ENCODE results near the gene C11orf52. TPM values are rescaled to one million over a fixed set of nuclear protein-coding genes. Genes with fewer than 3 reads are reported as not detected.

The C11orf52 gene
- total RNA-seq, 1 experiment from 2014 or later: 4.0 TPM

- Histone ChIP-seq H3K9ac (ENCODE audit: extremely low read depth, insufficient read length, low read length) (no peak overlapping the region), H2BK120ac (ENCODE audit: low read depth, low read length, poor library complexity, severe bottlenecking) (no peak overlapping the region)
Observed at GRCh38 chr11:111870113-111870512, 48.6 kb upstream of the C11orf52 start.

More at GRCh38 chr11:111870113-111870512, 48.6 kb upstream of the C11orf52 start:
- Histone ChIP-seq H3K23me2 (ENCODE audit: insufficient read length, low read depth, low read length, poor library complexity, severe bottlenecking) (peaks cover 3% of the 10 kb centered on the region), H3K9me3 (ENCODE audit: control insufficient read depth, low read depth, low read length) (no peaks in the 10 kb centered on the region), H2BK5ac (ENCODE audit: insufficient read length, low read length) (no peak overlapping the region), H3K14ac (ENCODE audit: insufficient read depth, low read length) (no peak overlapping the region), H2AFZ (ENCODE audit: low read length) (no peak overlapping the region), H3K56ac (ENCODE audit: insufficient read length, low read depth, low read length) (no peak overlapping the region), H2BK15ac (ENCODE audit: low read depth, low read length) (no peak overlapping the region), H3K4me1 (ENCODE audit: insufficient read depth, low read length) (no peaks in the 10 kb centered on the region), H3T11ph (ENCODE audit: low read length) (no peak overlapping the region), H2BK20ac (ENCODE audit: low read depth, low read length, poor library complexity, severe bottlenecking) (no peak overlapping the region), H3K18ac (ENCODE audit: insufficient read length, low read depth, low read length) (no peak overlapping the region), H4K20me1 (ENCODE audit: control insufficient read depth, insufficient read depth, insufficient read length) (no peaks in the 10 kb centered on the region), H3K4ac (ENCODE audit: low read depth, low read length) (no peak overlapping the region), H2AK5ac (ENCODE audit: insufficient read length, low read length) (no peak overlapping the region), H4K8ac (replicated peaks; ENCODE audit: insufficient read length, low read depth, low read length) (no peak overlapping the region), H3K79me2 (ENCODE audit: insufficient read depth, low read length) (no peaks in the 10 kb centered on the region), H4K91ac (ENCODE audit: insufficient read length, low read depth, low read length) (no peak overlapping the region), H3K27ac (ENCODE audit: insufficient read length, low read depth, low read length) (no peak overlapping the region), H3K4me2 (ENCODE audit: insufficient read depth, insufficient read length, low read length) (peak overlapping the region; percentile 93), H3K79me1 (ENCODE audit: insufficient read depth, low read depth, low read length, poor library complexity, severe bottlenecking) (no peaks in the 10 kb centered on the region), H3K23ac (ENCODE audit: insufficient read length, low read depth, low read length) (no peak overlapping the region), H2BK12ac (ENCODE audit: insufficient read length, low read depth, low read length) (no peak overlapping the region), H3K27me3 (ENCODE audit: insufficient read depth, low read length) (no peaks in the 10 kb centered on the region), H4K5ac (ENCODE audit: insufficient read length, low read depth, low read length) (no peak overlapping the region)
- Mint-ChIP-seq H3K9me3 (no peaks in the 10 kb centered on the region), H3K27ac (no peak overlapping the region), H3K27me3 (ENCODE audit: low read depth) (no peaks in the 10 kb centered on the region), H3K36me3 (ENCODE audit: insufficient read depth in 1 of 3, low read depth in 3 of 3) (peaks cover 0 to 32% (median 30%) of the 10 kb centered on the region in 3 experiments; a peak in 5 of 7 replicates), H3K4me3 (peak overlapping the region; percentile 14 to 31; a peak in 1 of 5 replicates), H3K4me1 (peaks cover 13% of the 10 kb centered on the region in 2 experiments)
- no peak for DNase-seq
- no CpG with 5 or more reads among the region's 1 CpG for WGBS (ENCODE audit: extremely low coverage, insufficient read length, low lambda C conversion rate)
- TF ChIP-seq CTCF (conservative IDR thresholded peaks at IDR 0.05): no peak

All from H9 (cell line).